PC-3 (cell line): ENCODE measurements around the gene MAMLD1. TPM values are rescaled to one million over a fixed set of nuclear protein-coding genes. Genes with fewer than 3 reads are reported as not detected.

Source experiments
- ATAC-seq: fragments of 200-7000 bp; cut with Tn5 transposase; 2 replicates; pipeline ENCODE4 v1.9.1; 2020; ENCODE audit warnings: mild to moderate bottlenecking, moderate library complexity
- BruUV-seq: library from RNA; stranded (reverse); fragments of 400-500 nt; replicated peaks from 2 replicates; lab custom pipeline; 2021; lab: Mats Ljungman, UMichigan
- CTCF ChIA-PET: fragments of 300-600 bp; sonication (Branson Sonifier 250); formaldehyde crosslinking; loops from one replicate; lab custom pipeline; 2022; ENCODE audit warnings: antibody characterized with exemption; lab: Charles Lee
- POLR2A ChIA-PET: fragments of 300-600 bp; sonication (Branson Sonifier 250); formaldehyde crosslinking; loops from one replicate; lab custom pipeline; 2022; ENCODE audit warnings: antibody characterized with exemption; ENCODE audit not compliant: unreplicated experiment; lab: Charles Lee
- DNase-seq: peaks from one replicate; pipeline ENCODE4 v3.0.0-alpha.2; 2015
- H2AFZ ChIP-seq: fragments of 300-600 bp; sonication (generic); 2 replicates; pipeline ENCODE4 v1.6.0; 2016; ENCODE audit warnings: antibody characterized with exemption, low read length
- H3F3A ChIP-seq: fragments of 300-600 bp; sonication (generic); one replicate; pipeline ENCODE4 v1.6.0; 2017; ENCODE audit warnings: antibody characterized with exemption, low read length, control low read depth, mild to moderate bottlenecking; ENCODE audit not compliant: unreplicated experiment
- H3K27ac ChIP-seq: fragments of 300-600 bp; sonication (generic); 2 replicates; pipeline ENCODE4 v1.5.1; 2016; ENCODE audit warnings: mild to moderate bottlenecking, low read length
- H3K27me3 ChIP-seq: fragments of 300-600 bp; sonication (generic); 2 replicates; pipeline ENCODE4 v1.6.1; 2016; ENCODE audit warnings: low read length, mixed read lengths
- H3K36me3 ChIP-seq: fragments of 300-600 bp; sonication (generic); 2 replicates; pipeline ENCODE4 v1.6.1; 2016; ENCODE audit warnings: low read depth, mixed run types, low read length, mixed read lengths
- H3K4me1 ChIP-seq: fragments of 300-600 bp; sonication (generic); 2 replicates; pipeline ENCODE4 v1.5.1; 2016; ENCODE audit warnings: low read length; ENCODE audit not compliant: insufficient read depth
- H3K4me2 ChIP-seq: fragments of 300-600 bp; sonication (generic); 2 replicates; pipeline ENCODE4 v1.6.0; 2016; ENCODE audit warnings: low read length
- H3K4me3 ChIP-seq: fragments of 300-600 bp; sonication (generic); 2 replicates; pipeline ENCODE4 v1.5.1; 2016; ENCODE audit warnings: mild to moderate bottlenecking, low read length, mixed read lengths
- H3K79me2 ChIP-seq: fragments of 300-600 bp; sonication (generic); 2 replicates; pipeline ENCODE4 v1.6.1; 2017; ENCODE audit warnings: low read length, mixed read lengths
- H3K9ac ChIP-seq: fragments of 300-600 bp; sonication (generic); 2 replicates; pipeline ENCODE4 v1.6.0; 2016; ENCODE audit warnings: mild to moderate bottlenecking, low read length
- H3K9me2 ChIP-seq: fragments of 300-600 bp; sonication (generic); replicated peaks from 2 replicates; pipeline ENCODE4 v1.6.1; 2016; ENCODE audit warnings: mixed run types, low read length, mixed read lengths
- H3K9me3 ChIP-seq: fragments of 300-600 bp; sonication (generic); 2 replicates; pipeline ENCODE4 v1.6.1; 2016; ENCODE audit warnings: low read length, mixed read lengths
- H4K20me1 ChIP-seq: fragments of 300-600 bp; sonication (generic); 2 replicates; pipeline ENCODE4 v1.6.1; 2016; ENCODE audit warnings: low read length, mixed read lengths
- EZH2 ChIP-seq: fragments of 300-600 bp; sonication (generic); IDR thresholded peaks from one replicate; pipeline ENCODE4 v1.6.1; 2017; ENCODE audit warnings: antibody characterized with exemption, mild to moderate bottlenecking, low read length; ENCODE audit not compliant: unreplicated experiment
- EZH2phosphoT487 ChIP-seq: fragments of 300-600 bp; sonication (generic); IDR thresholded peaks from 2 replicates; pipeline ENCODE4 v1.6.1; 2018; ENCODE audit warnings: mild to moderate bottlenecking, antibody characterized with exemption, low read length, borderline replicate concordance
- intact Hi-C: fragments of 100-400 bp; cut with micrococcal nuclease; formaldehyde crosslinking; loops from 2 replicates; pipeline ENCODE4 v1.9.0; 2023
- total RNA-seq: library from RNA; depleted of rRNA; stranded (reverse); fragments of >200 nt; gene quantifications from 2 replicates; pipeline ENCODE4 v1.2.3, GENCODE V29; 2014
- TF ChIP-seq, protein P1 (sequence below): fragments of 300-600 bp; sonication (generic); conservative IDR thresholded peaks from 2 replicates; pipeline ENCODE4 v1.5.1; 2017; ENCODE audit warnings: antibody characterized with exemption, low read depth, mild to moderate bottlenecking, low read length

The MAMLD1 gene
- total RNA-seq, 1 experiment from 2014 or later, result 2.8 TPM

DNA sequence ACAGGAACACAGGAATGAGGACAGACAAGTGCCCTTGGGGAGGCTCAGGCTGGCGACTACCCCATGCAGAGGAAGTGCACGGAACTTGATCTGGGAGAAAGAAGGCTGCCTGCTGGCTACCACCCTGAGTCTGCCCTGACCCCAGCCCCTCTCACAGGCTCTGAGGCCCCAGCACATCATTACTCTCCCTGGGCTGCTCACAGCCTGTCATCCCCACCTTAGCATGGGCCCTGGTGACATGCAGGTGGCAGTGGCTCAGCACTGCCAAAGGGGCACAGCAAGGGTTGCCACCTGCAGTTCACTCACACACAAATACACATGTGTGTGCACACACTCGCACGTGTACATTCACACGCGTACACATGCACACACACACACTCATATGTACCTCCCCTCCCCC is 26.1 kb upstream of the MAMLD1 start:
- Histone ChIP-seq H3K79me2 (no peaks in the 10 kb centered on the region), H3K27ac (no peak overlapping the region), H3K36me3 (no peaks in the 10 kb centered on the region), H2AFZ (no peak overlapping the region), H3F3A (no peaks in the 10 kb centered on the region), H3K27me3 (no peaks in the 10 kb centered on the region), H3K9me2 (no peaks in the 10 kb centered on the region), H3K4me2 (no peak overlapping the region), H3K9me3 (no peaks in the 10 kb centered on the region), H3K4me1 (no peaks in the 10 kb centered on the region), H3K4me3 (no peak overlapping the region), H4K20me1 (no peaks in the 10 kb centered on the region), H3K9ac (no peak overlapping the region)
- BruUV-seq, result no TSS peak
- intact Hi-C loops, result no loop called here
- CTCF ChIA-PET, result no interaction called here
- ATAC-seq (no peak), DNase-seq (no peak)
- POLR2A ChIA-PET, result no interaction called here
- TF ChIP-seq EZH2phosphoT487, result no peak
- TF ChIP-seq EZH2, result no peak
- TF ChIP-seq, protein P1, sequence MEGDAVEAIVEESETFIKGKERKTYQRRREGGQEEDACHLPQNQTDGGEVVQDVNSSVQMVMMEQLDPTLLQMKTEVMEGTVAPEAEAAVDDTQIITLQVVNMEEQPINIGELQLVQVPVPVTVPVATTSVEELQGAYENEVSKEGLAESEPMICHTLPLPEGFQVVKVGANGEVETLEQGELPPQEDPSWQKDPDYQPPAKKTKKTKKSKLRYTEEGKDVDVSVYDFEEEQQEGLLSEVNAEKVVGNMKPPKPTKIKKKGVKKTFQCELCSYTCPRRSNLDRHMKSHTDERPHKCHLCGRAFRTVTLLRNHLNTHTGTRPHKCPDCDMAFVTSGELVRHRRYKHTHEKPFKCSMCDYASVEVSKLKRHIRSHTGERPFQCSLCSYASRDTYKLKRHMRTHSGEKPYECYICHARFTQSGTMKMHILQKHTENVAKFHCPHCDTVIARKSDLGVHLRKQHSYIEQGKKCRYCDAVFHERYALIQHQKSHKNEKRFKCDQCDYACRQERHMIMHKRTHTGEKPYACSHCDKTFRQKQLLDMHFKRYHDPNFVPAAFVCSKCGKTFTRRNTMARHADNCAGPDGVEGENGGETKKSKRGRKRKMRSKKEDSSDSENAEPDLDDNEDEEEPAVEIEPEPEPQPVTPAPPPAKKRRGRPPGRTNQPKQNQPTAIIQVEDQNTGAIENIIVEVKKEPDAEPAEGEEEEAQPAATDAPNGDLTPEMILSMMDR, result no peak

DNA sequence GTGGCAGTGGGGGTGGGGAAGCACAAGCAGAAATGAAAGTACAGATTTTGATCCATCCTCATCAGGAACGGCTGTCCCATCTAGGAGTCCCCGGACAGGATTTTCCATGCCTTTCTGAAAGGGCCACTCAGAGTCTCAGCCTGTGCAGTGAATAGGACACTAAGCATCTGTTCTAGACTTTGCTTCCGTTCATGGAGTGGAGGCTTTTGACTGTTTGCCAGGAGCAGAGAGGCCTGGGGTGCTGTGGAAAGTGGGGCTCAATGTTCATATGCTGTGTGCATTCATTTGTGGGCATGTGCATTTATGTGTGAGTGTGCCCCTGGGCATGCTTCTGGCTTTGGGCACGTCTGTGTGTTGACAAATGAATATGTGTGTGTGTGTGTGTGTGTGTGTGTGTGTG is 25.6 kb upstream of the MAMLD1 start:
- Histone ChIP-seq H4K20me1 (no peaks in the 10 kb centered on the region), H3K36me3 (no peaks in the 10 kb centered on the region), H3K9me2 (no peaks in the 10 kb centered on the region), H3K27me3 (no peaks in the 10 kb centered on the region), H3K4me3 (no peak overlapping the region), H3K27ac (no peak overlapping the region), H2AFZ (no peak overlapping the region), H3K4me2 (no peak overlapping the region), H3K9me3 (no peaks in the 10 kb centered on the region), H3K4me1 (no peaks in the 10 kb centered on the region), H3K79me2 (no peaks in the 10 kb centered on the region), H3K9ac (no peak overlapping the region), H3F3A (no peaks in the 10 kb centered on the region)
- POLR2A ChIA-PET, result no interaction called here
- no TSS peak for BruUV-seq
- ATAC-seq, result no peak
- TF ChIP-seq EZH2phosphoT487 (no peak), EZH2 (no peak)
- TF ChIP-seq, protein P1, result no peak
- CTCF ChIA-PET, result no interaction called here
- intact Hi-C loops, result no loop called here
- DNase-seq, result no peak

DNA sequence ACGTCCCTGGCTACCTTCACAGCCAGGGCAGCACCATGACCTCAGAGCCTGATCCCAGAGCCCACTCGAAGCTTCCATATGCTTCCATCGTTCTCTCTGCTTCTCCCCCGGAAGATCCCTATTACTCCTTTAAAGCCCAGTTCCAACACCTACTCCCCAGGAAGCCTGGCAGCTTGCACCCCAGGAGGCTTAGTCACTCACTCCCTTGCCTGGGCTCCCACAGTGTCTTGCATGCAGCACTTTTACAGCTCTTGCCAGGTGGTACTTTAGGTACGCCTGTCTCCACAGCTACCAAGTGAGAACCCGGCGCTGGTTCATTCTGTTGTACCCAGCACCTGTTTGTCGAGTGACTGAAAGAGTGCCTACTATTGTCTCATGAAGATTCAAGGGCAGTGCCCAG is 24.5 kb upstream of the MAMLD1 start:
- CTCF ChIA-PET, result no interaction called here
- Histone ChIP-seq H3K36me3 (no peaks in the 10 kb centered on the region), H3K9ac (no peak overlapping the region), H3F3A (no peaks in the 10 kb centered on the region), H4K20me1 (no peaks in the 10 kb centered on the region), H3K4me2 (no peak overlapping the region), H3K27ac (no peak overlapping the region), H3K27me3 (no peaks in the 10 kb centered on the region), H3K9me2 (no peaks in the 10 kb centered on the region), H3K9me3 (no peaks in the 10 kb centered on the region), H2AFZ (no peak overlapping the region), H3K4me3 (no peak overlapping the region), H3K79me2 (no peaks in the 10 kb centered on the region), H3K4me1 (no peaks in the 10 kb centered on the region)
- POLR2A ChIA-PET, result no interaction called here
- intact Hi-C loops, result no loop called here
- ATAC-seq (no peak), DNase-seq (no peak)
- no peak for TF ChIP-seq EZH2phosphoT487
- TF ChIP-seq, protein P1, result no peak
- TF ChIP-seq EZH2, result no peak
- no TSS peak for BruUV-seq
